IPS-NIHi11 (cell line): ENCODE results near the gene HAGH.

ENCODE experiments used
- DNase-seq: peaks from one replicate; pipeline ENCODE4 v3.0.0; 2012; ENCODE audit warnings: mixed read lengths, low spot score

The HAGH gene

GRCh38 chr16:1786242-1787055 lies 40.2 kb downstream of the HAGH start:
- no peak for DNase-seq

GRCh38 chr16:1785846-1786170 lies 40.8 kb downstream of the HAGH start:
- DNase-seq, result no peak

GRCh38 chr16:1784977-1785845 lies 41.4 kb downstream of the HAGH start:
- no peak for DNase-seq

GRCh38 chr16:1782408-1783264 lies 44.0 kb downstream of the HAGH start, which contains the start of the genes NUBP2 and SPSB3:
NUBP2 (plus strand) TSS chr16:1782960; CDS start chr16:1783021, 61 bp downstream.
SPSB3 (minus strand) TSS chr16:1782571; CDS start chr16:1781483, 1,088 bp downstream.
- DNase-seq, result peak; percentile 97

- peak; percentile 63 for DNase-seq
Measured at GRCh38 chr16:1781758-1782407, 44.7 kb downstream of the HAGH start.

- DNase-seq, result no peak
Measured at GRCh38 chr16:1781254-1781653, 45.4 kb downstream of the HAGH start.

- no peak for DNase-seq
Measured at GRCh38 chr16:1780677-1781072, 46.0 kb downstream of the HAGH start.

GRCh38 chr16:1779741-1780676 lies 46.6 kb downstream of the HAGH start:
- DNase-seq, result no peak

- no peak for DNase-seq
Measured at GRCh38 chr16:1779234-1779701, 47.4 kb downstream of the HAGH start.

GRCh38 chr16:1778200-1779179 lies 48.1 kb downstream of the HAGH start:
- no peak for DNase-seq

GRCh38 chr16:1777375-1778199 lies 49.0 kb downstream of the HAGH start:
- no peak for DNase-seq

- no peak for DNase-seq
Measured at GRCh38 chr16:1776991-1777374, 49.6 kb downstream of the HAGH start.

GRCh38 chr16:1776672-1776955 lies 50.0 kb downstream of the HAGH start:
- DNase-seq, result no peak

- DNase-seq, result no peak
Measured at GRCh38 chr16:1775846-1776671, 50.6 kb downstream of the HAGH start.

GRCh38 chr16:1775006-1775845 lies 51.4 kb downstream of the HAGH start:
- DNase-seq, result no peak

- DNase-seq, result no peak
Measured at GRCh38 chr16:1774448-1774780, 52.2 kb downstream of the HAGH start.
